ENCODE measurements around the gene ETV7.
"Not testable (repeated sequence)": the region's sequence is repeated elsewhere in the genome, so short reads cannot be mapped to it uniquely, and the experiment has no call there.

Gene ETV7

GRCh38 chr6:36363371-36363752 is 24.1 kb downstream of the ETV7 start:
- FAIRE-seq: not testable (repeated sequence)

- no peak for FAIRE-seq
Observed at GRCh38 chr6:36362551-36363370, 24.7 kb downstream of the ETV7 start.

- no peak for FAIRE-seq
Observed at GRCh38 chr6:36361071-36361470, 26.4 kb downstream of the ETV7 start.

- FAIRE-seq: no peak
Observed at GRCh38 chr6:36360241-36361054, 27.0 kb downstream of the ETV7 start.

GRCh38 chr6:36358226-36358915 is 29.1 kb downstream of the ETV7 start:
- FAIRE-seq: no peak

GRCh38 chr6:36357872-36358225 is 29.6 kb downstream of the ETV7 start:
- FAIRE-seq: no peak

- no peak for FAIRE-seq
Observed at GRCh38 chr6:36355819-36356218, 31.6 kb downstream of the ETV7 start.

- FAIRE-seq: no peak
Observed at GRCh38 chr6:36353411-36353915, 34.0 kb downstream of the ETV7 start.

GRCh38 chr6:36352477-36353157 is 34.9 kb downstream of the ETV7 start:
- no peak for FAIRE-seq

GRCh38 chr6:36350681-36351571 is 36.5 kb downstream of the ETV7 start:
- FAIRE-seq: no peak

GRCh38 chr6:36350082-36350481 is 37.4 kb downstream of the ETV7 start:
- no peak for FAIRE-seq

- no peak for FAIRE-seq
Observed at GRCh38 chr6:36349240-36349639, 38.2 kb downstream of the ETV7 start.

- no peak for FAIRE-seq
Observed at GRCh38 chr6:36347621-36348020, 39.8 kb downstream of the ETV7 start.

- FAIRE-seq: no peak
Observed at GRCh38 chr6:36346486-36347273, 40.8 kb downstream of the ETV7 start.

GRCh38 chr6:36345681-36346466 is 41.6 kb downstream of the ETV7 start:
- FAIRE-seq: no peak

- FAIRE-seq: no peak
Observed at GRCh38 chr6:36343109-36343680, 44.3 kb downstream of the ETV7 start.

GRCh38 chr6:36340618-36341454 is 46.6 kb downstream of the ETV7 start:
- FAIRE-seq: no peak

- FAIRE-seq: no peak
Observed at GRCh38 chr6:36340306-36340617, 47.2 kb downstream of the ETV7 start.

GRCh38 chr6:36339146-36339545 is 48.3 kb downstream of the ETV7 start:
- FAIRE-seq: no peak
